ENCODE data around the gene ACSF2. TPM values are rescaled to one million over a fixed set of nuclear protein-coding genes. Genes with fewer than 3 reads are reported as not detected.
A peak's percentile ranks its signal among the peaks of the same experiment; 100 is the strongest.

ACSF2 gene
- total and polyA plus RNA-seq, 2 of the 13 experiments (the other 11 are each of a cell fraction or from before 2014, with no cell fraction given): 87.3 to 109 TPM

- TF ChIP-seq RFX3 (CRISPR knock-in tag; IDR thresholded peaks at IDR 0.05) (peak; percentile 46; the same call in 1 of the 2 replicates), FOSL2 (CRISPR knock-in tag; IDR thresholded peaks at IDR 0.05) (peak; percentile 95), ZNF24 (IDR thresholded peaks at IDR 0.05) (peak; percentile 22; the same call in 1 of the 2 replicates), KDM6A (CRISPR knock-in tag; IDR thresholded peaks at IDR 0.05; ENCODE audit: low read depth) (no peak), E2F2 (CRISPR knock-in tag; IDR thresholded peaks at IDR 0.05; ENCODE audit: borderline replicate concordance) (peak; percentile 69; the same call in 1 of the 2 replicates), IKZF5 (CRISPR knock-in tag; IDR thresholded peaks at IDR 0.05) (peak; percentile 97), ZNF251 (CRISPR knock-in tag; IDR thresholded peaks at IDR 0.05) (peak; percentile 97), ATF2 (CRISPR knock-in tag; IDR thresholded peaks at IDR 0.05) (peak; percentile 99), U2AF1 (optimal IDR thresholded peaks at IDR 0.05; ENCODE audit: low read depth, low read length) (peak; percentile 97), ZNF501 (CRISPR knock-in tag; IDR thresholded peaks at IDR 0.05) (peak; percentile 97), NFYB (CRISPR knock-in tag; IDR thresholded peaks at IDR 0.05) (peak; percentile 38; the same call in 1 of the 2 replicates), ZBTB14 (CRISPR knock-in tag; IDR thresholded peaks at IDR 0.05) (peak; percentile 64; the same call in 1 of the 2 replicates), SMC3 (IDR thresholded peaks at IDR 0.05; ENCODE audit: low read length) (peak; percentile 19; the same call in 1 of the 2 replicates), SP4 (CRISPR knock-in tag; IDR thresholded peaks at IDR 0.05) (peak; percentile 95), ZNF256 (CRISPR knock-in tag; conservative IDR thresholded peaks at IDR 0.05) (peak; percentile 36; the same call in 1 of the 2 replicates), ELF4 (CRISPR knock-in tag; IDR thresholded peaks at IDR 0.05; ENCODE audit: borderline replicate concordance) (peak; percentile 96), MXD1 (CRISPR knock-in tag; IDR thresholded peaks at IDR 0.05) (peak; percentile 96), ZBTB7B (CRISPR knock-in tag; IDR thresholded peaks at IDR 0.05) (peak; percentile 98), ZNF850 (CRISPR knock-in tag; conservative IDR thresholded peaks at IDR 0.05) (no peak), ZC3H4 (CRISPR knock-in tag; IDR thresholded peaks at IDR 0.05; ENCODE audit: borderline replicate concordance) (no peak; the same call in 1 of the 2 replicates), ZNF20 (CRISPR knock-in tag; IDR thresholded peaks at IDR 0.05) (peak; percentile 25; the same call in 1 of the 2 replicates), PCBP2 (optimal IDR thresholded peaks at IDR 0.05; ENCODE audit: low read depth, low read length, poor library complexity, severe bottlenecking) (no peak), FOXM1 (CRISPR knock-in tag; IDR thresholded peaks at IDR 0.05) (no peak), RORA (CRISPR knock-in tag; IDR thresholded peaks at IDR 0.05) (no peak), ZNF75D (CRISPR knock-in tag; IDR thresholded peaks at IDR 0.05; ENCODE audit: borderline replicate concordance) (no peak), ZNF34 (CRISPR knock-in tag; IDR thresholded peaks at IDR 0.05; ENCODE audit: borderline replicate concordance) (peak; percentile 98; the same call in 1 of the 2 replicates)
These were observed 28.7 kb upstream of the ACSF2 start, which contains the start of gene LRRC59 (continued) for GRCh38 chr17:50397111-50397918.

Measured in HepG2 (cell line).